ENCODE measurements around the gene STRA8. TPM values are rescaled to one million over a fixed set of nuclear protein-coding genes. Genes with fewer than 3 reads are reported as not detected.
A peak's percentile ranks its signal among the peaks of the same experiment; 100 is the strongest.

The STRA8 gene
- total and polyA plus RNA-seq, 4 donors, result not detected

DNA sequence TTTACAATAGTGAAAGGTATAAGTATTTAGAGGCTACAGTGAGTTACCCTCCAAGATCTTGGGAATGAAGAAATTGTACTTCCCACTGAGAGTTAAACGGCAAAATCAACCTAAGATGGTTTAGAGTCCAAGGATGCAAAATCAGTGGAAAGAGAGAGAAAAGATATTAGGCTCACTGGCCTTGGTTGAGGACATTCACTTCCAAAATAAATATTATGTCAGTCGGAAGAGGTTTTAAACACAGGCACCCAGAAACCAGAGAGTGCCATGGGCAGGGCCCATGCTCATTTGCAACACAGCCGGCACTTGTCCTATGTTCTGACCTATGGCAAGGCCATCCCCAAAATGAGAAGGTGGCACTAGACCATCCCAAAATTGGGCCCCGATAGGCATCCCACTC lies 18.5 kb upstream of the STRA8 start:
- WGBS, 2 donors, result 93 to 94% methylated on average over 4 of the region's 4 CpGs
- TF ChIP-seq, protein P1, sequence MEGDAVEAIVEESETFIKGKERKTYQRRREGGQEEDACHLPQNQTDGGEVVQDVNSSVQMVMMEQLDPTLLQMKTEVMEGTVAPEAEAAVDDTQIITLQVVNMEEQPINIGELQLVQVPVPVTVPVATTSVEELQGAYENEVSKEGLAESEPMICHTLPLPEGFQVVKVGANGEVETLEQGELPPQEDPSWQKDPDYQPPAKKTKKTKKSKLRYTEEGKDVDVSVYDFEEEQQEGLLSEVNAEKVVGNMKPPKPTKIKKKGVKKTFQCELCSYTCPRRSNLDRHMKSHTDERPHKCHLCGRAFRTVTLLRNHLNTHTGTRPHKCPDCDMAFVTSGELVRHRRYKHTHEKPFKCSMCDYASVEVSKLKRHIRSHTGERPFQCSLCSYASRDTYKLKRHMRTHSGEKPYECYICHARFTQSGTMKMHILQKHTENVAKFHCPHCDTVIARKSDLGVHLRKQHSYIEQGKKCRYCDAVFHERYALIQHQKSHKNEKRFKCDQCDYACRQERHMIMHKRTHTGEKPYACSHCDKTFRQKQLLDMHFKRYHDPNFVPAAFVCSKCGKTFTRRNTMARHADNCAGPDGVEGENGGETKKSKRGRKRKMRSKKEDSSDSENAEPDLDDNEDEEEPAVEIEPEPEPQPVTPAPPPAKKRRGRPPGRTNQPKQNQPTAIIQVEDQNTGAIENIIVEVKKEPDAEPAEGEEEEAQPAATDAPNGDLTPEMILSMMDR (IDR thresholded peaks at IDR 0.05; ENCODE audit: control extremely low read depth, extremely low read depth), result no peak

DNA sequence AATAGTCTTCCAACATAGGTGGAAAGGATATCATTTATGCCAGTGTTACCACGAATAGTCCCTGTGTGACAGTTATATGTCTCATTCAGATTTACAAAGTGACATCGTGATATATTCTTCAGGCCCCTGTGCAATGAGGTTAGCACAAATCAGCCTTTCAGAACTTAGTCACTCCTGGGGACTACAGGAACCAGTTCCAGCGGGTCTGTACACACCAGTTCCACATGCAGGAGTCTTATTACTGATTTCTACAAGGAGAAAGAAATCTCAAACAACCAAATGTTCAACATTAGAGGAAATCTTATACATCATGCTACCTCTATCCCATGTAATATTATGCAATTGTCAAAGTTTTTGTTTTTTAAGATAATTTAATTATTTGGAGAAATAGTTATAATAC lies 17.9 kb upstream of the STRA8 start:
- no peak for ATAC-seq (ENCODE audit: insufficient read depth, low FRiP score)
- H3K9ac ChIP-seq (ENCODE audit: insufficient read depth in 1 of 2, low read length in 2 of 2), result no peak overlapping the region
- 83 to 84% methylated on average over 3 of the region's 3 CpGs for WGBS, 2 donors
- H3K4me3 ChIP-seq, result no peak overlapping the region
- TF ChIP-seq, protein P1 (IDR thresholded peaks at IDR 0.05; ENCODE audit: control extremely low read depth, extremely low read depth), result no peak
- no peak for DNase-seq
- no peaks in the 10 kb centered on the region for H3K9me3 ChIP-seq (ENCODE audit: control insufficient read depth in 4 of 4, insufficient read depth in 3 of 4, low read length in 3 of 4)
- peaks cover 0 to 5% (median 0%) of the 10 kb centered on the region in 4 donors for H3K36me3 ChIP-seq (ENCODE audit: control insufficient read depth in 4 of 4, insufficient read depth in 4 of 4, low read length in 4 of 4)
- H3K27ac ChIP-seq (ENCODE audit: low read depth in 1 of 2, low read length in 1 of 2), result no peak overlapping the region
- H3K4me1 ChIP-seq (ENCODE audit: control insufficient read depth in 5 of 5, insufficient read depth in 5 of 5, low read length in 5 of 5), result peaks cover 0 to 7% (median 0%) of the 10 kb centered on the region in 5 donors
- no peaks in the 10 kb centered on the region for H3K27me3 ChIP-seq (ENCODE audit: control insufficient read depth in 3 of 3, insufficient read depth in 3 of 3, low read length in 2 of 3)

More for the DNA sequence above, 18.5 kb upstream of the STRA8 start:
- no peaks in the 10 kb centered on the region for H3K27me3 ChIP-seq (ENCODE audit: control insufficient read depth in 3 of 3, insufficient read depth in 3 of 3, low read length in 2 of 3)
- DNase-seq (no peak), ATAC-seq (ENCODE audit: insufficient read depth, low FRiP score) (no peak)
- no peak overlapping the region for H3K4me3 ChIP-seq
- no peaks in the 10 kb centered on the region for H3K9me3 ChIP-seq (ENCODE audit: control insufficient read depth in 4 of 4, insufficient read depth in 3 of 4, low read length in 3 of 4)
- no peak overlapping the region for H3K27ac ChIP-seq (ENCODE audit: low read depth in 1 of 2, low read length in 1 of 2)
- peaks cover 0 to 5% (median 0%) of the 10 kb centered on the region in 4 donors for H3K36me3 ChIP-seq (ENCODE audit: control insufficient read depth in 4 of 4, insufficient read depth in 4 of 4, low read length in 4 of 4)
- peaks cover 0 to 10% (median 1%) of the 10 kb centered on the region in 5 donors for H3K4me1 ChIP-seq (ENCODE audit: control insufficient read depth in 5 of 5, insufficient read depth in 5 of 5, low read length in 5 of 5)
- H3K9ac ChIP-seq (ENCODE audit: insufficient read depth in 1 of 2, low read length in 2 of 2), result no peak overlapping the region

DNA sequence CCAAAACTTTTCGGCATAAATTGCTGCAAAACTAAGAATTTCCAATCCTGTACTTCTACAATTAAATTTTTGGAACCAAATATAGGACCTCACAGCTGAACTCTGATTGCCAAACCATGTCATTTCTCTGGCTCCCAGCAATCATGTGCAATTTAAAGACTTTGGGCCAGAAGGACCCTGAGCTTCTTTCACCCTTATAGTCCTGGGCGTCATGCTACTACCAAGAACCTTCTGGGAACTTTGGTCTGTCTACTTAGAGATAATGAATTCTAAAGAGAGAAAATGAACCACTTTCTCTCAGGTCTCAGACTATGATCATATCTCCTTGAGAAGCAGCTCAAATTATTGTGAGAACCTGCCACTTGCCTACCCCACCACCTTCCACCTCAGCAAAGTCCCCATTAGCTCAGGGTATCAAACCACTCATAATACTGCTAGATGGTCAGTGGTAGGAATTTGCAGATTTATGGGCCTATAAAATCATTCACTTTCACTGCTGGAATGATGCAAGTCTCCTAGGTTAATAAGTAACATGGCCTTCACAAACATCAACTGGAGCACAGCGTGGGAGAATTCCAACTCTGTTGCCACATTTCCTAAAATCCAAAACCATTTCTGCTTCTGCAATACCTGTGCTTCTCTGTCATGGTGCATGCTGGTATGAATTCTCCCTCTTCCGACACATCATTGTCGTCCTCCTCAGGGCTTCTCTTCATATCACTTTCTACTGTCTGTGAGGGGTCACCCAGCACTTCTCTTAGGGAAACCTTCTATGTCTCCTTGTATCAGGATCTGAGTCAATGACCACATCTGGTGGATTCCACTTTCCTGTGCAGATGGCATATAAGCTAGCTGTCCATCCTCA lies 15.8 kb upstream of the STRA8 start:
- H3K4me3 ChIP-seq, result no peak overlapping the region
- no peaks in the 10 kb centered on the region for H3K36me3 ChIP-seq (ENCODE audit: control insufficient read depth in 4 of 4, insufficient read depth in 4 of 4, low read length in 4 of 4)
- TF ChIP-seq, protein P1 (IDR thresholded peaks at IDR 0.05; ENCODE audit: control extremely low read depth, extremely low read depth), result no peak
- no peaks in the 10 kb centered on the region for H3K27me3 ChIP-seq (ENCODE audit: control insufficient read depth in 3 of 3, insufficient read depth in 3 of 3, low read length in 2 of 3)
- no peaks in the 10 kb centered on the region for H3K9me3 ChIP-seq (ENCODE audit: control insufficient read depth in 4 of 4, insufficient read depth in 3 of 4, low read length in 3 of 4)
- DNase-seq (peak in 1 of 3 donors; percentile 32), ATAC-seq (ENCODE audit: insufficient read depth, low FRiP score) (no peak)
- no peak overlapping the region for H3K27ac ChIP-seq (ENCODE audit: low read depth in 1 of 2, low read length in 1 of 2)
- 87 to 88% methylated on average over 5 of the region's 5 CpGs for WGBS, 2 donors
- H3K9ac ChIP-seq (ENCODE audit: insufficient read depth in 1 of 2, low read length in 2 of 2), result no peak overlapping the region
- H3K4me1 ChIP-seq (ENCODE audit: control insufficient read depth in 5 of 5, insufficient read depth in 5 of 5, low read length in 5 of 5), result no peaks in the 10 kb centered on the region

All from lung (tissue), 12 donors.